ENCODE data around the gene FUBP3. TPM values are rescaled to one million over a fixed set of nuclear protein-coding genes. Genes with fewer than 3 reads are reported as not detected.

Gene FUBP3
- total RNA-seq, 1 experiment from 2014 or later = 78.6 TPM

DNA sequence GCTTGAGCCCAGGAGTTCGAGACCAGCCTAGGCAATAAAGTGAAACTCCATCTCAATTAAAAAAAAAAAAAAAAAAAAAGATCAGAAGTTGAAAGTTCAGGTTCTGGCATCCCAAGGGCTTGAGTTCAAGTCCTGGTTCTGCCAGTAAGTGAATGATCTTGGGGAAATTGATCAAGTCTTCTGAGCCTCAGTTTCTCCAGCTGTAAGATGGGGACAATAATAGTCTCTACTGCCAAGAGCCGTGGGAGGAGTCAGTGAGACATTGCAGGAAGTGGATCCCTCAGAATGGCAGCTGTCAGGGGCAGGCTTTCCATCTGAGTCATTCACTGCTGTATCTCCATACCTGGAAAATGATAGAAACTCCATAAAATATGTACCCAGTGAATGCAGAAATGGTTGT is 37.8 kb upstream of the FUBP3 start:
- Histone ChIP-seq H3K4me2 (ENCODE audit: insufficient read depth, insufficient read length, low read length) (no peak overlapping the region), H4K20me1 (ENCODE audit: control insufficient read depth, insufficient read depth, insufficient read length) (no peaks in the 10 kb centered on the region), H2BK20ac (ENCODE audit: low read depth, low read length, poor library complexity, severe bottlenecking) (no peak overlapping the region), H2AK5ac (ENCODE audit: insufficient read length, low read length) (no peak overlapping the region), H4K5ac (ENCODE audit: insufficient read length, low read depth, low read length) (no peak overlapping the region), H3K14ac (ENCODE audit: insufficient read depth, low read length) (no peak overlapping the region), H3K27ac (ENCODE audit: insufficient read length, low read depth, low read length) (no peak overlapping the region), H2BK5ac (ENCODE audit: insufficient read length, low read length) (no peak overlapping the region), H2BK12ac (ENCODE audit: insufficient read length, low read depth, low read length) (no peak overlapping the region), H3K23ac (ENCODE audit: insufficient read length, low read depth, low read length) (no peak overlapping the region), H3K9me3 (ENCODE audit: control insufficient read depth, low read depth, low read length) (no peaks in the 10 kb centered on the region), H3K23me2 (ENCODE audit: insufficient read length, low read depth, low read length, poor library complexity, severe bottlenecking) (no peaks in the 10 kb centered on the region), H4K91ac (ENCODE audit: insufficient read length, low read depth, low read length) (no peak overlapping the region), H3T11ph (ENCODE audit: low read length) (no peak overlapping the region), H3K9ac (ENCODE audit: extremely low read depth, insufficient read length, low read length) (no peak overlapping the region), H3K56ac (ENCODE audit: insufficient read length, low read depth, low read length) (no peak overlapping the region), H2BK120ac (ENCODE audit: low read depth, low read length, poor library complexity, severe bottlenecking) (no peak overlapping the region), H4K8ac (replicated peaks; ENCODE audit: insufficient read length, low read depth, low read length) (no peak overlapping the region), H2BK15ac (ENCODE audit: low read depth, low read length) (no peak overlapping the region), H3K4ac (ENCODE audit: low read depth, low read length) (no peak overlapping the region), H3K27me3 (ENCODE audit: insufficient read depth, low read length) (no peaks in the 10 kb centered on the region; the same call in 1 of the 2 replicates), H2AFZ (ENCODE audit: low read length) (no peak overlapping the region), H3K79me2 (ENCODE audit: insufficient read depth, low read length) (no peaks in the 10 kb centered on the region), H3K18ac (ENCODE audit: insufficient read length, low read depth, low read length) (no peak overlapping the region), H3K4me1 (ENCODE audit: insufficient read depth, low read length) (no peaks in the 10 kb centered on the region; the same call in 1 of the 2 replicates), H3K79me1 (ENCODE audit: insufficient read depth, low read depth, low read length, poor library complexity, severe bottlenecking) (no peaks in the 10 kb centered on the region)
- H3K36me3 Mint-ChIP-seq (ENCODE audit: insufficient read depth in 1 of 3, low read depth in 3 of 3) = no peaks in the 10 kb centered on the region
- peak overlapping the region in 1 of 2 experiments; percentile 37; a peak in 1 of 5 replicates for H3K4me3 Mint-ChIP-seq
- H3K4me1 Mint-ChIP-seq = peaks cover 25 to 53% of the 10 kb centered on the region in 2 experiments
- H3K27me3 Mint-ChIP-seq (ENCODE audit: low read depth) = peaks cover 30% of the 10 kb centered on the region
- no peak overlapping the region for H3K27ac Mint-ChIP-seq
- TF ChIP-seq, protein P1, sequence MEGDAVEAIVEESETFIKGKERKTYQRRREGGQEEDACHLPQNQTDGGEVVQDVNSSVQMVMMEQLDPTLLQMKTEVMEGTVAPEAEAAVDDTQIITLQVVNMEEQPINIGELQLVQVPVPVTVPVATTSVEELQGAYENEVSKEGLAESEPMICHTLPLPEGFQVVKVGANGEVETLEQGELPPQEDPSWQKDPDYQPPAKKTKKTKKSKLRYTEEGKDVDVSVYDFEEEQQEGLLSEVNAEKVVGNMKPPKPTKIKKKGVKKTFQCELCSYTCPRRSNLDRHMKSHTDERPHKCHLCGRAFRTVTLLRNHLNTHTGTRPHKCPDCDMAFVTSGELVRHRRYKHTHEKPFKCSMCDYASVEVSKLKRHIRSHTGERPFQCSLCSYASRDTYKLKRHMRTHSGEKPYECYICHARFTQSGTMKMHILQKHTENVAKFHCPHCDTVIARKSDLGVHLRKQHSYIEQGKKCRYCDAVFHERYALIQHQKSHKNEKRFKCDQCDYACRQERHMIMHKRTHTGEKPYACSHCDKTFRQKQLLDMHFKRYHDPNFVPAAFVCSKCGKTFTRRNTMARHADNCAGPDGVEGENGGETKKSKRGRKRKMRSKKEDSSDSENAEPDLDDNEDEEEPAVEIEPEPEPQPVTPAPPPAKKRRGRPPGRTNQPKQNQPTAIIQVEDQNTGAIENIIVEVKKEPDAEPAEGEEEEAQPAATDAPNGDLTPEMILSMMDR (conservative IDR thresholded peaks at IDR 0.05) = no peak
- no peak for DNase-seq
- H3K9me3 Mint-ChIP-seq = no peaks in the 10 kb centered on the region; a peak in 2 of 5 replicates
- WGBS (ENCODE audit: extremely low coverage, insufficient read length, low lambda C conversion rate) = no CpG with 5 or more reads among the region's 2 CpGs

All from H9 (cell line).